HG03097 (cell line): Measurements from ENCODE around the gene MACROD1.

Source experiments
- ATAC-seq: cut with Tn5 transposase; IDR thresholded peaks from one replicate; pipeline ENCODE4 v1.9.1; 2021; ENCODE audit not compliant: unreplicated experiment, low FRiP score

The MACROD1 gene

DNA sequence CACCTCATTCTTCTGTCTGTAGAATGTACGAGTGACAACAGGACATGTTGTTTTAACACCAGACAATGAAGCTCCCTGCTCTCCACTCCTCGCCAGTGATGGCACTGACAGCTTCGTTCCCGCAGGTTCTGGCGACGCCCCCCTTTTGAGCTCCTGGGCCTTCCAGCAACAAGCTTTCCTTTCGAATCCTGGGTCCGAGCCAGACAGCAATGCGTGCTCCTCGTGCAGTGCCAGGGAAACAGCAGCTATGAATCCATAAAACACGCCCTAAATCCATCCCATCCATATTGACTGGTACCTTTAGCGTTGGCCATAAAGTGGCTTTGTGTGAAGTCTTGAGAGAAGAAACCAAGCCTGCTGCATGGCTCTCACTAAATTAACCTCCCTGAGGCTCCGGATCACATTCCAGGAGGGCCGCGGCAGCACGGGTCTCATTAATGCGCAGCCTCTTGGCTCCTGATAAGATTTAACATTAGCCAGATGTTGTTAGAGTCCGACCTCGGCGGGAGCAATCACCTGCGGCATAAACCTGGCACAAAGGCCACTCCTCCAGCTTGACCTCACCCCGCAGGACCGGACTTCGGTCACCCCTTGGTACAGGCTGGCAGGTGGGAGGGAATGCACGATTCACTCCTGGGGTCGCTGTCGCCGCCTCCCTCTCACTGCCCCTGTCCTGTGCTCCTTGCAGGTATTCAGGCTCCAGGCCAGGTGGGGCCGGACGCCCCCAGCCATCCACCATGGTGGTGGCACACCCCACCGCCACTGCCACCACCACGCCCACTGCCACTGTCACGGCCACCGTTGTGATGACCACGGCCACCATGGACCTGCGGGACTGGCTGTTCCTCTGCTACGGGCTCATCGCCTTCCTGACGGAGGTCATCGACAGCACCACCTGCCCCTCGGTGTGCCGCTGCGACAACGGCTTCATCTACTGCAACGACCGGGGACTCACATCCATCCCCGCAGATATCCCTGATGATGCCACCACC is 50.1 kb downstream of the MACROD1 start:
- no peak for ATAC-seq

DNA sequence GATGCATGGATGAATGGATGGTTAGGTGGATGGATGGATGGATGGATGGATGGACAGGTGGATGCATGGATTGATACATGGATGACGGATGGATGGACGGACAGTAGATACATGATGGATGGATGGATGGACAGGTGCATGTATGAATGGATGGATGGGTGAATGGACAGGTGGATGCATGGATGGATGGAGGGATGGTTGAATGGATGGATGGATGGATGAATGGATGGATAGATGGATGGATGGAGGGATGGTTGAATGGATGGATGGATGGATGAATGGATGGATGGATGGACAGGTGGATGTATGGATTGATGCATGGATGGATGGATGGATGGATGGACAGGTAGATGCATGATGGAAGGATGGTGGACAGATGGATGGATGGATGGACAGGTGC is 51.7 kb downstream of the MACROD1 start:
- no peak for ATAC-seq

DNA sequence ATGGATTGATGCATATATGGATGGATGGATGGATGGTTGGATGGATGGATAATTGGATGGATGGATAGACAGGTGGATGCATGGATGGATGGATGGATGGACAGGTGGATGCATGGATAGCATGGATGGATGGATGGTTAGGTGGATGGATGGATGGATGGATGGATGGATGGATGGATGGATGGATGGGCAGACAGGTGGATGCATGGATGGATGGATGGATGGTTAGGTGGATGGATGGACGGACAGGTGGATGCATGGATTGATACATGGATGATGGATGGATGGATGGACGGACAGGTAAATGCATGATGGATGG is 52.5 kb downstream of the MACROD1 start:
- no peak for ATAC-seq

GRCh38 chr11:64112771-64113461 is 53.0 kb downstream of the MACROD1 start:
- no peak for ATAC-seq

- ATAC-seq: no peak
Observed at GRCh38 chr11:64110465-64111375, 55.2 kb downstream of the MACROD1 start.

- ATAC-seq: no peak
Observed at GRCh38 chr11:64109332-64109731, 56.6 kb downstream of the MACROD1 start.

- ATAC-seq: no peak
Observed at GRCh38 chr11:64107303-64107702, 58.6 kb downstream of the MACROD1 start.

GRCh38 chr11:64104632-64105031 is 61.3 kb downstream of the MACROD1 start:
- ATAC-seq: no peak

DNA sequence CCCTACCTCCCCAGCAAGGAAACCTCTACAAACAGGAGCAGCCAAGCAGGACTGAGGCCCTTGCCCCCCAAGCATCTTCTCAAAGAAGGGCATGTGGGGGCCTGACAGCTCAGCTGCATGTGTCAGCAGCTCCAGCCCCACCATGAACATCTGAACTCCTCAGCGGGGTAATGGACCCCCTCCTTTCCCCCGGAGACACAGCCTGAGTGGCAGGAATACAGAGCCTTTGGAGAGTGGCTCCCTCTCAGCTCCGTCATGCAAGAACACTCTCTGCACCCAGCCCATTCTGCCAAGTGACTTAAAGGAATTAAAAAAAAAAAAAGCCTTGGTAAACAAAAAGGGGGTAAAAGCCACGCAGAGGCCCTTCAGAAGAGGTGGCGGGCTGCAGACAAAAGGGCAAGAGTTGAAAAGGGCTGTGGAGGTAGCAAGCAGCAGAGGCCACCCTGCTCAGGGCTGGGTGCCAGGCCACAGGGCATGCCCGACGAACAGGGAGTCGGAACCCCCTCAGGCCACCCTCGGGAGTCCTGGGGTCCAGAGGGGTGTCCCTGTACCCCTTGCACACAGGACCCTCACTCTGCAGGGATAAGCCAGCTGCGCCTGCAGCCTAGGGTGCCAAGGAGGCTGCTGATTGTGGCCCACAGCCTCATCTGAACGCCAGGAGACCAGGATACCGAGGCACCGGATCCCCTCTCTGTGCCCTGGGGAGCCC is 62.5 kb downstream of the MACROD1 start:
- no peak for ATAC-seq

GRCh38 chr11:64102005-64102738 is 63.7 kb downstream of the MACROD1 start:
- ATAC-seq: no peak

DNA sequence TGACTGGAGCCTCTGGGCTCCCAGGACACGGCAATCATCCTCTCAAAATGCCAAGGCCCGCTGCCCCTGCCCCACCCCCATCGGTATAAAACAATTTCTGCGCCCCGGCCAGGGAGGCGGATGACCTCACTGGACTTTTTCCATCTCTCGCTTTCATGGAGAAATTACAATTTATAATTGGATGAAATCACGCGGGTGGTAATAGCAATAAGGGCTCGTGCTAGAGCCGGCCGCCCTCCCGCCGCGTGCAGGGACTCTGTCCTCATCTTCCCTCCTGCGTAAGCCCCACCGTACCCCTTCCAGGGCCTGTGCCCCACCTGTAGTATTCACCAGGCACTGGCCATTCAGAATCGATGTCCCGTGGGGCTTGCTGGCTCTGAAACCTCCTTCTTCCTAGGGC is 64.5 kb downstream of the MACROD1 start:
- ATAC-seq: no peak

GRCh38 chr11:64100782-64101353 is 65.0 kb downstream of the MACROD1 start:
- no peak for ATAC-seq

- no peak for ATAC-seq
Observed at GRCh38 chr11:64100360-64100759, 65.6 kb downstream of the MACROD1 start.

DNA sequence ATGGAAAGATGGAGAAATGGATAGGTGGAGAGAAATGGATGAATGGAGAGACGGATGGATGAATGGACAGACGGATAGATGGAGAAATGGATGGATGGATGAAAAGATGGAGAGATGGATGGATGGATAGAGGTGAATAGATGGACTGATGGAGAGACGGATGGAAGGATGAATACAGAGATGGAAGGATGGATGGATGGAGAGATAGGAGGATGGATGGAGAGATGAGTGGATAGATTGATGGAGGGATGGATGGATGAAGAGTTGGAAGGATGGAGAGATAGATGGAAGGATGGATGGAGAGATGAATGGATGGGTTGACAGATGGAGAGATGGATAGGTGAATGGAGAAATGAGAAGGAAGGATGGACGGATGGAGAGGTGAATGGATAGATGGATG is 66.5 kb downstream of the MACROD1 start:
- no peak for ATAC-seq

DNA sequence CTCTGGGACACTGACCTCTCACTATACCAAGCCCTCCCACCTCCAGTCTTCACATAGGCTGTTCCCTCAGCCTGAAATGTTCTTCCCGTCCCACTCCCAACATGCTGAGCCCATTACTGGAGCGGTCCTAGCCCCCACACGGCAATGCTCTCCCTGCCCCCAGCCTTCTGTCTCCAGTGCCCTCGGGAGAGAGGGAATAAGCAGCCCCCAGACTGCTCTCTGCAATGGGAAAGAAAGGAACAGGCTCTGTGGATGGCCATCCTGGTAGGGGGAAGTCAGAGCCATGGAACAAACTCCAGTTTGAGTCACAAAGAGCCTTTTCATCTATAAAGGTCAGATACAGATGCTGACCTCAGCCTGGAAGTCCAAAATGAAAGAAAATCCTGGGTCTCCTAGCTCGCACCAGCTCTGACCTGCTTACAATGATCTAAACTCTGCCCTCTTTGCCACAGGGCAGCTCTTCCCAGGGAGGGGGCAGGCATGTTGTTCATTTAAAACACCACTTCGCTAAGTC is 67.5 kb downstream of the MACROD1 start:
- ATAC-seq: no peak

- ATAC-seq: no peak
Observed at GRCh38 chr11:64097468-64098317, 68.2 kb downstream of the MACROD1 start.

DNA sequence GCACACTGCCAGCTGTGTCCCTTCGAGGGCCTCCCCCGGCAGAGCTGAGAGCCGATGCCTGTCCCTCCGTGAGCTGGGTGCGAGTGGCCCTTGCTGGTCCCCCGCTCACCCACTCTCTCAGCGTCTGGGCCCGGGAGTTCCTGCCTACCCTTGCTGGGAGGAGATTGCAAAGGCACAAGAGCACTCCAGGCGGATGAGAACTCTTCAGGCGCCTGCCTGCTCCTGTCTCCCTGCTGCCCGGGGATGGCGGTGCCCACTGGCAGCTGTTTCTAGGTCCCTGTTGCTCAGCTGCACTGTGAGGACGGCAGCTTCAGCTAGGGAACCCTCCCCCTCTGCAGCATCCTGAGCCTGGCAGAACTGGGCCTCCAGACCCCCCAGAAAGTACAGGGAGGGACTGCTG is 69.1 kb downstream of the MACROD1 start:
- no peak for ATAC-seq

DNA sequence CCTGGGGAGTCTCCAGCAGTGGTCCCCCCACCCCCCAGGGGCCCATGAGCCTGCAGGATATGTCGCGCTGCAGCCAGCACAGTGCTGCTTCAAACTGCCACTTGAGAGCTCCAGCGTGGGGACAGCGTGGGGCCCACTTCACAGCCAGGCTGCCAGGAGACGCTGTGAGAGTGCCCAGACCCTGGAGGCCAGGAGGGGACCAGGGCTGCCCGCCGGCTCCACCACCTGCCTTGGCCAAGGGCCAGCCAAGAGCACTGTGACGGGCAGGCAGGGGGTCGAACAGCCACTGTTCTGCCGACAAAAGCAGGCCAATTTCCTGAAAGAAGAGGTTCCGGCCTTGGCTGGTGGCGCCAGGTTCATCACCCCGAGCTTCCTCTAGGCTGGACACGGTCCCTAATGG is 70.0 kb downstream of the MACROD1 start:
- ATAC-seq: no peak
